Measurements from ENCODE around the gene CYP3A4. TPM values are rescaled to one million over a fixed set of nuclear protein-coding genes. Genes with fewer than 3 reads are reported as not detected.

CYP3A4 gene
- not detected for total RNA-seq

- no peak within 1 kb of the TSS for H3K27ac Mint-ChIP-seq
- H3K9me3 Mint-ChIP-seq: peaks cover 2% of the 10 kb centered on the region
- POLR2A ChIA-PET: no interaction called here
- H3K27me3 Mint-ChIP-seq: peaks cover 14% of the 10 kb centered on the region
- DNase-seq: no peak
- CTCF ChIA-PET: no interaction called here
- H3K4me1 Mint-ChIP-seq: peaks cover 4% of the 10 kb centered on the region
- H3K36me3 Mint-ChIP-seq (ENCODE audit: low read depth): no peaks in the 10 kb centered on the region
- no peak within 1 kb of the TSS for H3K4me3 Mint-ChIP-seq
Observed at GRCh38 chr7:99784007-99784406, at the start of gene CYP3A4. CYP3A4 (minus strand) TSS chr7:99784184; CDS start chr7:99784081, 103 bp downstream.

- Mint-ChIP-seq H3K4me3 (no peak overlapping the region), H3K9me3 (no peaks in the 10 kb centered on the region), H3K27ac (no peak overlapping the region), H3K4me1 (no peaks in the 10 kb centered on the region), H3K36me3 (ENCODE audit: low read depth) (no peaks in the 10 kb centered on the region), H3K27me3 (peaks cover 10% of the 10 kb centered on the region)
- no peak for DNase-seq
- ChIA-PET POLR2A (no interaction called here), CTCF (no interaction called here)
Observed at GRCh38 chr7:99833289-99833877, 49.4 kb upstream of the CYP3A4 start.

GRCh38 chr7:99831595-99831994 lies 47.6 kb upstream of the CYP3A4 start:
- no peak for DNase-seq
- CTCF ChIA-PET: no interaction called here
- no peaks in the 10 kb centered on the region for H3K36me3 Mint-ChIP-seq (ENCODE audit: low read depth)

GRCh38 chr7:99829524-99830160 lies 45.7 kb upstream of the CYP3A4 start:
- Mint-ChIP-seq H3K4me3 (no peak overlapping the region), H3K4me1 (no peaks in the 10 kb centered on the region), H3K36me3 (ENCODE audit: low read depth) (no peaks in the 10 kb centered on the region), H3K27me3 (peaks cover 18% of the 10 kb centered on the region), H3K9me3 (no peaks in the 10 kb centered on the region), H3K27ac (no peak overlapping the region)
- ChIA-PET POLR2A (no interaction called here), CTCF (interaction anchor here (0.9 kb wide), 1 partner anchor 8 kb away, joined by 3 read pairs; no protein-coding TSS in a partner anchor)
- DNase-seq: no peak

More at GRCh38 chr7:99831595-99831994, 47.6 kb upstream of the CYP3A4 start:
- Mint-ChIP-seq H3K4me3 (no peak overlapping the region), H3K9me3 (no peaks in the 10 kb centered on the region), H3K27ac (no peak overlapping the region), H3K27me3 (peaks cover 13% of the 10 kb centered on the region), H3K4me1 (no peaks in the 10 kb centered on the region)
- POLR2A ChIA-PET: no interaction called here

GRCh38 chr7:99828811-99829210 lies 44.8 kb upstream of the CYP3A4 start:
- no peak for DNase-seq
- Mint-ChIP-seq H3K4me1 (no peaks in the 10 kb centered on the region), H3K36me3 (ENCODE audit: low read depth) (no peaks in the 10 kb centered on the region), H3K27ac (no peak overlapping the region), H3K27me3 (peaks cover 18% of the 10 kb centered on the region), H3K9me3 (no peaks in the 10 kb centered on the region), H3K4me3 (no peak overlapping the region)
- ChIA-PET CTCF (no interaction called here), POLR2A (no interaction called here)

GRCh38 chr7:99827040-99827778 lies 43.2 kb upstream of the CYP3A4 start:
- ChIA-PET POLR2A (no interaction called here), CTCF (no interaction called here)
- no peaks in the 10 kb centered on the region for H3K36me3 Mint-ChIP-seq (ENCODE audit: low read depth)
- no peaks in the 10 kb centered on the region for H3K4me1 Mint-ChIP-seq
- DNase-seq: no peak
- H3K9me3 Mint-ChIP-seq: no peaks in the 10 kb centered on the region
- no peak overlapping the region for H3K4me3 Mint-ChIP-seq
- no peak overlapping the region for H3K27ac Mint-ChIP-seq
- H3K27me3 Mint-ChIP-seq: peaks cover 14% of the 10 kb centered on the region

- Mint-ChIP-seq H3K27ac (no peak overlapping the region), H3K27me3 (peaks cover 22% of the 10 kb centered on the region), H3K36me3 (ENCODE audit: low read depth) (no peaks in the 10 kb centered on the region), H3K4me3 (no peak overlapping the region), H3K9me3 (no peaks in the 10 kb centered on the region), H3K4me1 (no peaks in the 10 kb centered on the region)
- no peak for DNase-seq
- ChIA-PET CTCF (no interaction called here), POLR2A (no interaction called here)
Observed at GRCh38 chr7:99825873-99826272, 41.9 kb upstream of the CYP3A4 start.

GRCh38 chr7:99825452-99825851 lies 41.5 kb upstream of the CYP3A4 start:
- Mint-ChIP-seq H3K27me3 (peaks cover 25% of the 10 kb centered on the region), H3K4me3 (no peak overlapping the region), H3K9me3 (no peaks in the 10 kb centered on the region), H3K27ac (no peak overlapping the region), H3K4me1 (no peaks in the 10 kb centered on the region), H3K36me3 (ENCODE audit: low read depth) (no peaks in the 10 kb centered on the region)
- ChIA-PET POLR2A (no interaction called here), CTCF (no interaction called here)
- DNase-seq: no peak

- CTCF ChIA-PET: no interaction called here
- Mint-ChIP-seq H3K27me3 (peaks cover 31% of the 10 kb centered on the region), H3K9me3 (no peaks in the 10 kb centered on the region), H3K4me3 (no peak overlapping the region), H3K36me3 (ENCODE audit: low read depth) (no peaks in the 10 kb centered on the region), H3K4me1 (no peaks in the 10 kb centered on the region), H3K27ac (no peak overlapping the region)
- POLR2A ChIA-PET: interaction anchor here (0.6 kb wide), 1 partner anchor 122 kb away, joined by 3 read pairs; no protein-coding TSS in a partner anchor
- DNase-seq: no peak
Observed at GRCh38 chr7:99824091-99824490, 40.1 kb upstream of the CYP3A4 start.

GRCh38 chr7:99822731-99823718 lies 39.0 kb upstream of the CYP3A4 start:
- Mint-ChIP-seq H3K9me3 (no peaks in the 10 kb centered on the region), H3K4me1 (no peaks in the 10 kb centered on the region), H3K36me3 (ENCODE audit: low read depth) (no peaks in the 10 kb centered on the region), H3K27ac (no peak overlapping the region), H3K4me3 (no peak overlapping the region), H3K27me3 (peaks cover 28% of the 10 kb centered on the region)
- POLR2A ChIA-PET: no interaction called here
- DNase-seq: no peak
- CTCF ChIA-PET: no interaction called here

GRCh38 chr7:99820408-99821027 lies 36.5 kb upstream of the CYP3A4 start:
- no peaks in the 10 kb centered on the region for H3K9me3 Mint-ChIP-seq
- no peak overlapping the region for H3K27ac Mint-ChIP-seq
- DNase-seq: no peak
- peaks cover 27% of the 10 kb centered on the region for H3K27me3 Mint-ChIP-seq
- no peaks in the 10 kb centered on the region for H3K4me1 Mint-ChIP-seq
- ChIA-PET CTCF (no interaction called here), POLR2A (no interaction called here)
- H3K4me3 Mint-ChIP-seq: no peak overlapping the region
- no peaks in the 10 kb centered on the region for H3K36me3 Mint-ChIP-seq (ENCODE audit: low read depth)

- no peak for DNase-seq
- Mint-ChIP-seq H3K27me3 (peaks cover 20% of the 10 kb centered on the region), H3K36me3 (ENCODE audit: low read depth) (no peaks in the 10 kb centered on the region), H3K27ac (no peak overlapping the region), H3K9me3 (peaks cover 7% of the 10 kb centered on the region), H3K4me3 (no peak overlapping the region), H3K4me1 (no peaks in the 10 kb centered on the region)
- ChIA-PET CTCF (no interaction called here), POLR2A (no interaction called here)
Observed at GRCh38 chr7:99808766-99809165, 24.8 kb upstream of the CYP3A4 start.

Data from activated CD4-positive, alpha-beta memory T cell treated with anti-CD3 and anti-CD28 coated beads, Interleukin-2, amount 10 ng/mL, durations not matched to agents 7 days and 5 days (primary cell).